IMR-90 (cell line): ENCODE results near the gene RGL4. TPM values are rescaled to one million over a fixed set of nuclear protein-coding genes. Genes with fewer than 3 reads are reported as not detected.

Experiments used
- ATAC-seq: fragments of 200-7000 bp; cut with Tn5 transposase; 2 replicates; pipeline ENCODE4 v1.9.1; 2020; ENCODE audit warnings: low read depth, mild to moderate bottlenecking, moderate library complexity
- BruUV-seq: library from RNA; stranded (reverse); fragments of 400-500 nt; replicated peaks from 2 replicates; lab custom pipeline; 2021; lab: Mats Ljungman, UMichigan
- CTCF ChIA-PET: fragments of 300-600 bp; formaldehyde crosslinking; extraction: SDS; loops from one replicate; lab custom pipeline; 2021; ENCODE audit warnings: antibody characterized with exemption; lab: Yijun Ruan, JAX
- POLR2A ChIA-PET: fragments of 300-600 bp; sonication (Branson Sonifier 250); formaldehyde crosslinking; loops from one replicate; lab custom pipeline; 2022; ENCODE audit warnings: antibody characterized with exemption; ENCODE audit not compliant: unreplicated experiment; lab: Charles Lee
- DNase-seq: peaks from one replicate; pipeline ENCODE4 v3.0.0; 2013
- H2AFZ ChIP-seq: replicated peaks from 2 replicates; pipeline ENCODE3; 2013; ENCODE audit warnings: low read length, mild to moderate bottlenecking; ENCODE audit not compliant: poor library complexity
- H2AK5ac ChIP-seq: 2 replicates; pipeline ENCODE4 v1.6.1; 2013; ENCODE audit warnings: low read depth, low read length, inconsistent platforms
- H2AK9ac ChIP-seq: replicated peaks from 2 replicates; pipeline ENCODE3; 2013; ENCODE audit warnings: mild to moderate bottlenecking, low read depth, low read length, moderate library complexity; ENCODE audit not compliant: poor library complexity
- H2BK120ac ChIP-seq: 2 replicates; pipeline ENCODE4 v1.6.1; 2013; ENCODE audit warnings: low read depth, low read length, inconsistent platforms
- H2BK15ac ChIP-seq: 3 replicates; pipeline ENCODE4 v1.6.1; 2013; ENCODE audit warnings: low read depth, low read length, inconsistent platforms
- H2BK20ac ChIP-seq: 2 replicates; pipeline ENCODE4 v1.6.1; 2013; ENCODE audit warnings: low read depth, mild to moderate bottlenecking, inconsistent platforms, low read length, moderate library complexity
- H2BK5ac ChIP-seq: 2 replicates; pipeline ENCODE4 v1.6.1; 2013; ENCODE audit warnings: mild to moderate bottlenecking, low read depth, low read length, inconsistent platforms; ENCODE audit not compliant: poor library complexity, severe bottlenecking
- H3K14ac ChIP-seq: replicated peaks from 2 replicates; pipeline ENCODE4 v1.6.1; 2013; ENCODE audit warnings: low read depth, low read length, inconsistent platforms
- H3K18ac ChIP-seq: 2 replicates; pipeline ENCODE4 v1.6.1; 2013; ENCODE audit warnings: low read depth, low read length, control low read depth
- H3K23ac ChIP-seq: 2 replicates; pipeline ENCODE4 v1.6.1; 2013; ENCODE audit warnings: low read depth, low read length, inconsistent platforms
- H3K27ac ChIP-seq: 2 replicates; pipeline ENCODE4 v1.5.1; 2013; ENCODE audit warnings: mild to moderate bottlenecking, control low read depth, low read length; ENCODE audit not compliant: insufficient read depth
- H3K27me3 ChIP-seq: 2 replicates; pipeline ENCODE4 v1.6.1; 2013; ENCODE audit warnings: low read length; ENCODE audit not compliant: control insufficient read depth, insufficient read depth
- H3K36me3 ChIP-seq: 2 replicates; pipeline ENCODE4 v1.6.1; 2013; ENCODE audit warnings: low read length, mixed read lengths; ENCODE audit not compliant: control insufficient read depth, insufficient read depth
- H3K4ac ChIP-seq: 2 replicates; pipeline ENCODE4 v1.6.1; 2013; ENCODE audit warnings: low read depth, low read length, inconsistent platforms
- H3K4me1 ChIP-seq: 2 replicates; pipeline ENCODE4 v1.6.1; 2013; ENCODE audit warnings: low read length, mixed read lengths; ENCODE audit not compliant: control insufficient read depth, insufficient read depth
- H3K4me2 ChIP-seq: 2 replicates; pipeline ENCODE4 v1.6.1; 2013; ENCODE audit warnings: low read depth, mild to moderate bottlenecking, control low read depth, low read length, moderate library complexity
- H3K4me3 ChIP-seq: 2 replicates; pipeline ENCODE4 v1.5.1; 2013; ENCODE audit warnings: low read depth, mild to moderate bottlenecking, control low read depth, low read length, moderate library complexity; ENCODE audit not compliant: insufficient read depth
- H3K56ac ChIP-seq: 2 replicates; pipeline ENCODE4 v1.6.1; 2013; ENCODE audit warnings: low read length, inconsistent platforms; ENCODE audit not compliant: insufficient read depth; ENCODE audit errors: extremely low read depth
- H3K79me1 ChIP-seq, 2 experiments: 2 replicates each; pipeline ENCODE4 v1.6.1; 2013; ENCODE audit warnings: low read length in 2 of 2, inconsistent platforms in 1 of 2, low read depth in 1 of 2
- H3K9ac ChIP-seq: 2 replicates; pipeline ENCODE4 v1.6.1; 2013; ENCODE audit warnings: low read depth, low read length, control low read depth
- H3K9me1 ChIP-seq: 2 replicates; pipeline ENCODE4 v1.6.1; 2013; ENCODE audit warnings: low read length, inconsistent platforms; ENCODE audit not compliant: insufficient read depth
- H3K9me3 ChIP-seq: 2 replicates; pipeline ENCODE4 v1.6.1; 2013; ENCODE audit warnings: low read length; ENCODE audit not compliant: control insufficient read depth, insufficient read depth
- H4K20me1 ChIP-seq: 2 replicates; pipeline ENCODE4 v1.6.1; 2013; ENCODE audit warnings: low read length, inconsistent platforms; ENCODE audit not compliant: insufficient read depth
- H4K5ac ChIP-seq: 2 replicates; pipeline ENCODE4 v1.6.1; 2013; ENCODE audit warnings: mild to moderate bottlenecking, low read depth, low read length, control low read depth
- H4K8ac ChIP-seq, 2 experiments: 2 replicates each; pipeline ENCODE4 v1.6.1; 2013; ENCODE audit warnings: low read depth in 2 of 2, low read length in 2 of 2, control low read depth in 1 of 2, inconsistent platforms in 1 of 2
- H4K91ac ChIP-seq: 2 replicates; pipeline ENCODE4 v1.6.1; 2013; ENCODE audit warnings: low read depth, low read length, inconsistent platforms; ENCODE audit not compliant: insufficient read depth
- RAD21 ChIP-seq: IDR thresholded peaks from 2 replicates; pipeline ENCODE4 v1.6.1; 2012; ENCODE audit warnings: low read length, improper control_type of control experiment
- SMC3 ChIP-seq: fragments of 150-350 bp; IDR thresholded peaks from 2 replicates; pipeline ENCODE4 v1.6.1; 2016; ENCODE audit warnings: low read depth, mild to moderate bottlenecking, antibody characterized with exemption, low read length, moderate library complexity
- WGBS, 2 experiments: methylation state at CpG; one replicate each; pipeline versions ENCODE4 v1.1.5 to v1.1.7; 2013; ENCODE audit warnings: missing lambda C conversion rate in 2 of 2; ENCODE audit not compliant: insufficient read length in 1 of 2; ENCODE audit errors: extremely low coverage in 2 of 2; 5-methylcytosine and 5-hydroxymethylcytosine counted together
- dilution Hi-C: fragments of 300-500 bp; cut with HindIII; formaldehyde crosslinking; loops from one replicate; pipeline ENCODE4 v1.14.3; 2018; ENCODE audit warnings: low sequenced_read_pairs; ENCODE audit not compliant: unreplicated experiment
- in situ Hi-C: fragments of 300-500 bp; cut with MboI; formaldehyde crosslinking; loops from 3 replicates; pipeline ENCODE4 v1.14.3; 2019; ENCODE audit warnings: low sequenced_read_pairs, inconsistent platforms, mixed read lengths
- intact Hi-C: fragments of 100-400 bp; cut with micrococcal nuclease; formaldehyde crosslinking; loops from 2 replicates; pipeline ENCODE4 v1.10.0; 2022
- polyA plus RNA-seq, 3 experiments: library from polyadenylated mRNA; depleted of rRNA; stranded (reverse); fragments of >200 nt; gene quantifications; 2 replicates each; pipeline ENCODE4 v1.2.3, GENCODE V29; 2012; ENCODE audit warnings: low replicate concordance in 1 of 3
- total RNA-seq: library from RNA; depleted of rRNA; stranded (reverse); fragments of >200 nt; gene quantifications from 2 replicates; pipeline ENCODE4 v1.2.3, GENCODE V29; 2012

The RGL4 gene
- total and polyA plus RNA-seq, 2 of the 4 experiments (the other 2 are of a cell fraction) = not detected

- Histone ChIP-seq H2AK5ac (no peak overlapping the region), H2BK15ac (no peak overlapping the region), H3K4me1 (no peaks in the 10 kb centered on the region), H3K9me1 (peaks cover 3% of the 10 kb centered on the region), H3K4me2 (no peak overlapping the region), H3K14ac (no peak overlapping the region), H3K79me1 (no peaks in the 10 kb centered on the region), H3K27me3 (no peaks in the 10 kb centered on the region), H2BK20ac (no peak overlapping the region), H3K9me3 (no peaks in the 10 kb centered on the region), H3K27ac (no peak overlapping the region), H3K9ac (no peak overlapping the region), H3K36me3 (no peaks in the 10 kb centered on the region), H4K91ac (no peak overlapping the region), H4K8ac (no peak overlapping the region), H2AK9ac (no peak overlapping the region), H3K4ac (no peak overlapping the region), H3K23ac (no peak overlapping the region), H3K18ac (no peak overlapping the region), H2BK5ac (no peak overlapping the region), H2AFZ (no peak overlapping the region), H3K4me3 (no peak overlapping the region), H4K20me1 (no peaks in the 10 kb centered on the region), H4K5ac (no peak overlapping the region), H2BK120ac (no peak overlapping the region), H3K56ac (no peak overlapping the region)
- BruUV-seq = no TSS peak
- ChIA-PET POLR2A (no interaction called here), CTCF (no interaction called here)
- dilution Hi-C loops (no loop called here), in situ Hi-C loops (no loop called here), intact Hi-C loops (no loop called here)
- WGBS, 2 experiments = 82% methylated on average over 3 of the region's 7 CpGs; no CpG with 5 or more reads in 1 of the 2 experiments
- ATAC-seq = no peak
- no peak for DNase-seq
- TF ChIP-seq SMC3 (no peak), RAD21 (no peak)
Observed at GRCh38 chr22:23673050-23673620, 17.7 kb upstream of the RGL4 start.
